Measurements from ENCODE around the gene SF3A2.

SF3A2 gene

GRCh38 chr19:2296141-2296540 lies 59.5 kb downstream of the SF3A2 start:
- in situ Hi-C loops (cut with HindIII; ENCODE audit: low pct_ligation_motif_present, low pct_unique_long_range_greater_than_20kb, low sequenced_read_pairs) = no loop called here

More at GRCh38 chr19:2296141-2296540, 59.5 kb downstream of the SF3A2 start:
- no peak for DNase-seq

Measured in ACHN (cell line).